Mesendoderm (in vitro differentiated cells): ENCODE measurements around the gene NFKBIB.
"Not testable (repeated sequence)": the region's sequence is repeated elsewhere in the genome, so short reads cannot be mapped to it uniquely, and the experiment has no call there.

ENCODE experiments used
- DNase-seq: peaks from one replicate; pipeline ENCODE4 v3.0.0; 2013
- H2AK5ac ChIP-seq: 2 replicates; pipeline ENCODE4 v1.6.1; 2013; ENCODE audit warnings: low read length, inconsistent platforms
- H2BK120ac ChIP-seq: 2 replicates; pipeline ENCODE4 v1.6.1; 2013; ENCODE audit warnings: low read depth, mild to moderate bottlenecking, low read length, moderate library complexity, mixed read lengths
- H2BK15ac ChIP-seq: replicated peaks from 2 replicates; pipeline ENCODE4 v1.6.1; 2013; ENCODE audit warnings: low read depth, mild to moderate bottlenecking, moderate library complexity
- H2BK5ac ChIP-seq: 2 replicates; pipeline ENCODE4 v1.6.1; 2013; ENCODE audit warnings: low read length, inconsistent platforms
- H3K18ac ChIP-seq: 2 replicates; pipeline ENCODE4 v1.6.1; 2013; ENCODE audit warnings: mild to moderate bottlenecking, low read length, mixed read lengths
- H3K23ac ChIP-seq: one replicate; pipeline ENCODE4 v1.6.1; 2013; ENCODE audit warnings: low read length
- H3K27ac ChIP-seq: 2 replicates; pipeline ENCODE4 v1.5.1; 2013; ENCODE audit warnings: low read depth, mild to moderate bottlenecking, inconsistent platforms, low read length, moderate library complexity
- H3K27me3 ChIP-seq: 2 replicates; pipeline ENCODE4 v1.6.1; 2013; ENCODE audit warnings: low read length, control low read depth, mild to moderate bottlenecking, inconsistent platforms; ENCODE audit not compliant: insufficient read depth, poor library complexity
- H3K36me3 ChIP-seq: 2 replicates; pipeline ENCODE4 v1.6.1; 2013; ENCODE audit warnings: low read length, inconsistent platforms; ENCODE audit not compliant: control insufficient read depth, insufficient read depth
- H3K4ac ChIP-seq: one replicate; pipeline ENCODE4 v1.6.1; 2013; ENCODE audit warnings: low read depth, mild to moderate bottlenecking, low read length, moderate library complexity
- H3K4me1 ChIP-seq: 2 replicates; pipeline ENCODE4 v1.6.1; 2013; ENCODE audit warnings: low read depth, low read length, inconsistent platforms; ENCODE audit not compliant: control insufficient read depth
- H3K4me2 ChIP-seq: 2 replicates; pipeline ENCODE4 v1.6.1; 2013; ENCODE audit warnings: low read length
- H3K4me3 ChIP-seq: 2 replicates; pipeline ENCODE4 v1.5.1; 2013; ENCODE audit warnings: mild to moderate bottlenecking, low read length
- H3K56ac ChIP-seq: one replicate; pipeline ENCODE4 v1.6.1; 2013; ENCODE audit warnings: low read length
- H3K79me1 ChIP-seq: 2 replicates; pipeline ENCODE4 v1.6.1; 2013; ENCODE audit warnings: low read length, inconsistent platforms
- H3K79me2 ChIP-seq: 2 replicates; pipeline ENCODE4 v1.6.1; 2013; ENCODE audit warnings: mild to moderate bottlenecking, low read length; ENCODE audit not compliant: control insufficient read depth, insufficient read depth
- H3K9ac ChIP-seq: 2 replicates; pipeline ENCODE4 v1.6.1; 2013; ENCODE audit warnings: low read length, inconsistent platforms
- H4K5ac ChIP-seq: one replicate; pipeline ENCODE4 v1.6.1; 2013; ENCODE audit warnings: low read length
- H4K8ac ChIP-seq: one replicate; pipeline ENCODE4 v1.6.1; 2013; ENCODE audit warnings: low read depth, mild to moderate bottlenecking, control low read depth, low read length, moderate library complexity
- WGBS: extraction: QIAGEN DNeasy Blood & Tissue Kit; methylation state at CpG from one replicate; pipeline ENCODE4 v1.1.7; 2013; ENCODE audit warnings: low lambda C conversion rate, missing lambda C conversion rate; ENCODE audit not compliant: insufficient coverage; ENCODE audit errors: extremely low coverage; 5-methylcytosine and 5-hydroxymethylcytosine counted together

Gene NFKBIB

GRCh38 chr19:38869160-38869835 lies 30.5 kb upstream of the NFKBIB start:
- Histone ChIP-seq H3K18ac (no peak overlapping the region), H3K56ac (peak overlapping the region; percentile 90), H2BK120ac (no peak overlapping the region), H4K5ac (no peak overlapping the region), H3K4ac (no peak overlapping the region), H2BK5ac (no peak overlapping the region), H2BK15ac (no peak overlapping the region), H4K8ac (no peak overlapping the region), H3K23ac (peak overlapping the region; percentile 15), H3K9ac (peak overlapping the region; percentile 72), H3K4me2 (peak overlapping the region; percentile 34), H3K4me1 (peaks cover 2% of the 10 kb centered on the region), H2AK5ac (no peak overlapping the region), H3K79me2 (no peaks in the 10 kb centered on the region), H3K36me3 (no peaks in the 10 kb centered on the region), H3K79me1 (no peaks in the 10 kb centered on the region), H3K27me3 (no peaks in the 10 kb centered on the region), H3K27ac (no peak overlapping the region), H3K4me3 (peak overlapping the region; percentile 1)
- DNase-seq, result peak; percentile 11
- WGBS, result no CpG with 5 or more reads among the region's 34 CpGs

DNA sequence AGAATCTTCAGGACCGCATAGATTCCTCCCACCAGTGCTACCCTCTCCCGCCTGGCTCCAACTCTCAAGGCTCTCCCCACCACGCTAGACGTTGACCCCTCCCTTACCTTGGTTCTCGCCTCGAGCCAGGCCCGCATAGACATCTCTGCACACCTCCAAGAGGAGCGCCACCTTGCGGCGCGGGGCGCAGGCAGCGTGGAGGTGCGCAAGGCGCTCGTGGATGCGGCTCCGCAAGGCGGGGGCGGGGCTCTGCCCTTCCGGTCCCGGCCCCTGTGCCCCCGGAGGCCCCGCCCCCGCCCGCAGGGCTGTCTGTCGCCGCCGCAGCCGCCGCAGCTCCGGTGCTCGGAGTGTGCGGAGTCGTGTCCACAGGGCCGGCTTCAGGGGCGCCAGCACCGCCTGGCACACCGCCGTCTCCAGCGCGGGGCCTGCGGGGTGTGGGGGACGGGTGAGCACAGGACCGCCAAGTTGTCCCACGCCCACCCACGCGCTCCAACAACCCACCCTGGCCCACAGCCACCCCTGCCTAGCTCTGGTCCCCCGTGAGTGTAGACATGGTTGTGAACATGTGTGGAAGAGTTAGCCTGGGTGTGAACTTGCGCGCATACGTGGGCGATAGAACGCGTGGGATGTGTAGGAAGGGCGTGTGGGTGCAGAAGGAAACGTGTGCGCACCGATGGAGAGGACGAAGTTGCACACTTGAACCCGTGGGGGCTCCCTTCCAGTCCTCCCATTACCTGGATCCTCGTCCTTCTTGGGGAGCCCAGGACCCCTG lies 29.7 kb upstream of the NFKBIB start:
- Histone ChIP-seq H3K4me2 (peak overlapping the region; percentile 34), H3K36me3 (no peaks in the 10 kb centered on the region), H3K4ac (no peak overlapping the region), H3K4me1 (peaks cover 2% of the 10 kb centered on the region), H3K27ac (no peak overlapping the region), H4K5ac (no peak overlapping the region), H3K23ac (no peak overlapping the region), H3K18ac (peak overlapping the region; percentile 6), H3K27me3 (no peaks in the 10 kb centered on the region), H3K56ac (peak overlapping the region; percentile 90), H3K79me1 (no peaks in the 10 kb centered on the region), H4K8ac (no peak overlapping the region), H3K9ac (peak overlapping the region; percentile 74), H2BK120ac (no peak overlapping the region), H2BK15ac (no peak overlapping the region), H2AK5ac (no peak overlapping the region), H3K4me3 (peak overlapping the region; percentile 11), H3K79me2 (no peaks in the 10 kb centered on the region), H2BK5ac (peak overlapping the region; percentile 1)
- peak; percentile 90 for DNase-seq
- 100% methylated on average over 7 of the region's 62 CpGs for WGBS

GRCh38 chr19:38870612-38871011 lies 29.2 kb upstream of the NFKBIB start:
- WGBS, result no CpG with 5 or more reads among the region's 19 CpGs

GRCh38 chr19:38873400-38873799 lies 26.4 kb upstream of the NFKBIB start:
- H4K8ac ChIP-seq, H2BK120ac ChIP-seq, H3K79me2 ChIP-seq, H2BK15ac ChIP-seq, H3K27ac ChIP-seq, H3K9ac ChIP-seq, H3K4me1 ChIP-seq, H3K4me2 ChIP-seq, DNase-seq, H3K27me3 ChIP-seq, H2AK5ac ChIP-seq, H3K56ac ChIP-seq, H3K79me1 ChIP-seq, H2BK5ac ChIP-seq, H3K4me3 ChIP-seq, H3K36me3 ChIP-seq, H4K5ac ChIP-seq, H3K23ac ChIP-seq, H3K4ac ChIP-seq, H3K18ac ChIP-seq: not testable (repeated sequence)
- no CpG with 5 or more reads among the region's 10 CpGs for WGBS

More at GRCh38 chr19:38870612-38871011, 29.2 kb upstream of the NFKBIB start:
- Histone ChIP-seq H3K36me3 (no peaks in the 10 kb centered on the region), H4K8ac (no peak overlapping the region), H3K79me2 (no peaks in the 10 kb centered on the region), H3K4me1 (peaks cover 2% of the 10 kb centered on the region), H3K23ac (no peak overlapping the region), H3K79me1 (no peaks in the 10 kb centered on the region), H3K9ac (no peak overlapping the region), H2BK120ac (no peak overlapping the region), H3K18ac (no peak overlapping the region), H3K27me3 (no peaks in the 10 kb centered on the region), H2AK5ac (no peak overlapping the region), H2BK5ac (no peak overlapping the region), H3K4ac (no peak overlapping the region), H3K4me3 (no peak overlapping the region), H3K27ac (no peak overlapping the region), H4K5ac (no peak overlapping the region), H3K56ac (peak overlapping the region; percentile 90), H3K4me2 (no peak overlapping the region), H2BK15ac (no peak overlapping the region)
- no peak for DNase-seq

DNA sequence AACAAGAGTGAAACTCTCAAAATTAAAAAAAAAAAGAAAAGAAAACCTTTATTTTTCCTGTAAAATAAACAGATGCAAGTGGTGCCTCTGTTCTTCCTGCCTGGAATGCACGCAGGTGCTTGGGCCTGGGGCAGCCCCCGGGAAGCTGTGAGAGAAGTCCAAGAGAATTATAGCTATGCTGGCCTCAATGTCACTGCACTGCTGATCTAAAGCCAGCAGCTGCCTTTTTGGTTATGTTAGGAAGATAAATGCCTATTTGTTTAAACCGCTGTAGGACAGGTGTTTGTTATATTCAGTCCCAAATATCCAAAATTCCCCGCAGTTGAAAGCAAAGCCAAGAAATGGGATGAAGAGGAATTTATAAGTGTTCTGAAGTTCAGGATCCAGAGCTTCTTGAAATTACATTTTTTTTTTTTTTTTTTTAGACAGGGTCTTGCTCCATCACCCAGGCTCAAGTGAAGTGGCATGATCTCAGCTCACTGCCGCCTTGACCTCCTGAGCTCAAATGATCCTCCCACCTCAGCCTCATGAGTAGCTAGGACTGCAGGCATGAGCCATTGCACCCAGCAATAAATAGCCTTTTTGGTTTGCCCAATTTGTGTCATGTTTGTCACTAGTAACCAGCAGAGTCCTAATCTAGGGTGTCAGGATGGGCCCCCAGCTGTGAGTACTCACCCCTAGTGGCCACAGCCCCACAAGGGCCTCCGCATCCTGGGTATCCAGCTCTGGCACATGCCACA lies 23.9 kb upstream of the NFKBIB start:
- H3K18ac ChIP-seq, result no peak overlapping the region
- no peak overlapping the region for H3K4ac ChIP-seq
- H2AK5ac ChIP-seq, result no peak overlapping the region
- H2BK15ac ChIP-seq, result no peak overlapping the region
- no CpG with 5 or more reads among the region's 6 CpGs for WGBS
- no peak for DNase-seq
- H3K56ac ChIP-seq, result no peak overlapping the region
- H3K79me2 ChIP-seq, result no peaks in the 10 kb centered on the region
- H3K27me3 ChIP-seq, result no peaks in the 10 kb centered on the region
- H3K23ac ChIP-seq, result no peak overlapping the region
- H4K8ac ChIP-seq, result no peak overlapping the region
- H3K27ac ChIP-seq, result no peak overlapping the region
- no peaks in the 10 kb centered on the region for H3K79me1 ChIP-seq
- no peak overlapping the region for H3K4me2 ChIP-seq
- H3K9ac ChIP-seq, result no peak overlapping the region
- H4K5ac ChIP-seq, result no peak overlapping the region
- no peak overlapping the region for H2BK120ac ChIP-seq
- no peaks in the 10 kb centered on the region for H3K4me1 ChIP-seq
- no peak overlapping the region for H2BK5ac ChIP-seq
- H3K36me3 ChIP-seq, result no peaks in the 10 kb centered on the region
- no peak overlapping the region for H3K4me3 ChIP-seq
